ENCODE data around the gene HS3ST5. TPM values are rescaled to one million over a fixed set of nuclear protein-coding genes. Genes with fewer than 3 reads are reported as not detected.

Gene HS3ST5
- total RNA-seq, 1 experiment from 2014 or later: 0.29 TPM

GRCh38 chr6:114062199-114062598 lies 280.6 kb downstream of the HS3ST5 start:
- no peaks in the 10 kb centered on the region for H3K27me3 ChIP-seq (replicated peaks; ENCODE audit: control insufficient read depth, insufficient read depth, low read length)
- Mint-ChIP-seq H3K9me3 (ENCODE audit: unreplicated experiment) (no peaks in the 10 kb centered on the region), H3K4me3 (ENCODE audit: unreplicated experiment) (no peak overlapping the region), H3K36me3 (ENCODE audit: insufficient read depth, unreplicated experiment) (no peaks in the 10 kb centered on the region), H3K4me1 (ENCODE audit: low read depth, unreplicated experiment) (peaks cover 18% of the 10 kb centered on the region), H3K27ac (ENCODE audit: unreplicated experiment) (no peak overlapping the region), H3K27me3 (ENCODE audit: insufficient read depth, unreplicated experiment) (no peaks in the 10 kb centered on the region)
- no peaks in the 10 kb centered on the region for H3K36me3 ChIP-seq (ENCODE audit: control insufficient read depth, insufficient read depth, low read length)
- DNase-seq: no peak
- ChIA-PET POLR2A (no interaction called here), CTCF (interaction anchor here (2.2 kb wide), 1 partner anchor 67 kb away, joined by 28 read pairs; no protein-coding TSS in a partner anchor)
- H3K4me3 ChIP-seq (ENCODE audit: low read depth, low read length): no peak overlapping the region
- intact Hi-C loops (cut with micrococcal nuclease; ENCODE audit: unreplicated experiment): no loop called here
- TF ChIP-seq CTCF (IDR thresholded peaks at IDR 0.05; ENCODE audit: insufficient read depth in 1 of 2, low read depth in 1 of 2, low read length in 1 of 2, severe bottlenecking in 1 of 2, unreplicated experiment in 1 of 2): no peak
- no peaks in the 10 kb centered on the region for H3K9me3 ChIP-seq
- peaks cover 16% of the 10 kb centered on the region for H3K4me1 ChIP-seq
- BruUV-seq (replicated peaks): no TSS peak

GRCh38 chr6:114061741-114062140 lies 281.1 kb downstream of the HS3ST5 start:
- peaks cover 16% of the 10 kb centered on the region for H3K4me1 ChIP-seq
- ChIA-PET CTCF (interaction anchor here (0.7 to 2.2 kb wide), 4 partner anchors 47 to 81 kb away, joined by 3 to 28 read pairs (median 8); no protein-coding TSS in a partner anchor), POLR2A (no interaction called here)
- H3K27me3 ChIP-seq (replicated peaks; ENCODE audit: control insufficient read depth, insufficient read depth, low read length): no peaks in the 10 kb centered on the region
- Mint-ChIP-seq H3K9me3 (ENCODE audit: unreplicated experiment) (no peaks in the 10 kb centered on the region), H3K4me1 (ENCODE audit: low read depth, unreplicated experiment) (peaks cover 14% of the 10 kb centered on the region), H3K27me3 (ENCODE audit: insufficient read depth, unreplicated experiment) (no peaks in the 10 kb centered on the region), H3K4me3 (ENCODE audit: unreplicated experiment) (no peak overlapping the region), H3K27ac (ENCODE audit: unreplicated experiment) (no peak overlapping the region), H3K36me3 (ENCODE audit: insufficient read depth, unreplicated experiment) (no peaks in the 10 kb centered on the region)
- H3K9me3 ChIP-seq: no peaks in the 10 kb centered on the region
- H3K4me3 ChIP-seq (ENCODE audit: low read depth, low read length): no peak overlapping the region
- DNase-seq: no peak
- BruUV-seq (replicated peaks): no TSS peak
- intact Hi-C loops (cut with micrococcal nuclease; ENCODE audit: unreplicated experiment): loop anchor here (1.0 kb wide), 1 partner anchor 66 kb away; no protein-coding TSS in a partner anchor
- TF ChIP-seq CTCF (IDR thresholded peaks at IDR 0.05; ENCODE audit: insufficient read depth in 1 of 2, low read depth in 1 of 2, low read length in 1 of 2, severe bottlenecking in 1 of 2, unreplicated experiment in 1 of 2): no peak
- H3K36me3 ChIP-seq (ENCODE audit: control insufficient read depth, insufficient read depth, low read length): no peaks in the 10 kb centered on the region

- H3K4me1 ChIP-seq: peaks cover 16% of the 10 kb centered on the region
- Mint-ChIP-seq H3K4me1 (ENCODE audit: low read depth, unreplicated experiment) (peaks cover 12% of the 10 kb centered on the region), H3K36me3 (ENCODE audit: insufficient read depth, unreplicated experiment) (no peaks in the 10 kb centered on the region), H3K27me3 (ENCODE audit: insufficient read depth, unreplicated experiment) (no peaks in the 10 kb centered on the region), H3K9me3 (ENCODE audit: unreplicated experiment) (no peaks in the 10 kb centered on the region), H3K4me3 (ENCODE audit: unreplicated experiment) (no peak overlapping the region), H3K27ac (ENCODE audit: unreplicated experiment) (no peak overlapping the region)
- no peak for TF ChIP-seq CTCF (IDR thresholded peaks at IDR 0.05; ENCODE audit: insufficient read depth in 1 of 2, low read depth in 1 of 2, low read length in 1 of 2, severe bottlenecking in 1 of 2, unreplicated experiment in 1 of 2)
- no TSS peak for BruUV-seq (replicated peaks)
- intact Hi-C loops (cut with micrococcal nuclease; ENCODE audit: unreplicated experiment): loop anchor here (1.0 kb wide), 1 partner anchor 66 kb away; no protein-coding TSS in a partner anchor
- ChIA-PET CTCF (interaction anchor here (0.7 to 2.2 kb wide), 4 partner anchors 47 to 80 kb away, joined by 3 to 28 read pairs (median 8); no protein-coding TSS in a partner anchor), POLR2A (no interaction called here)
- no peak overlapping the region for H3K4me3 ChIP-seq (ENCODE audit: low read depth, low read length)
- DNase-seq: no peak
- no peaks in the 10 kb centered on the region for H3K36me3 ChIP-seq (ENCODE audit: control insufficient read depth, insufficient read depth, low read length)
- no peaks in the 10 kb centered on the region for H3K9me3 ChIP-seq
- no peaks in the 10 kb centered on the region for H3K27me3 ChIP-seq (replicated peaks; ENCODE audit: control insufficient read depth, insufficient read depth, low read length)
Observed at GRCh38 chr6:114061116-114061515, 281.7 kb downstream of the HS3ST5 start.
